K562 (cell line): ENCODE data around the gene TRPM2. TPM values are rescaled to one million over a fixed set of nuclear protein-coding genes. Genes with fewer than 3 reads are reported as not detected.

Source experiments
- DNMT1 ChIP-seq: fragments of 450-650 bp; IDR thresholded peaks from 2 replicates; pipeline ENCODE4 v1.6.1; 2016; ENCODE audit warnings: antibody characterized with exemption, mild to moderate bottlenecking
- EP300 ChIP-seq: IDR thresholded peaks from 2 replicates; pipeline ENCODE4 v1.6.1; 2012; ENCODE audit warnings: low read length, improper control_type of control experiment
- ETV1 ChIP-seq: fragments of 450-650 bp; conservative IDR thresholded peaks from 2 replicates; pipeline ENCODE4 v1.6.1; 2016; ENCODE audit warnings: missing genetic modification characterization, control low read depth, low read depth, missing compliant biosample characterization
- ETV6 ChIP-seq, 3 experiments: fragments of 150-350 bp in 1 of 3; sonication (generic) in 1 of 3; formaldehyde crosslinking in 1 of 3; IDR thresholded peaks; 2 replicates each; pipeline versions ENCODE4 v1.6.1 to v1.8.0; 2014 to 2022; ENCODE audit warnings: borderline replicate concordance in 2 of 3, low read depth in 2 of 3, antibody characterized with exemption in 1 of 3, low read length in 1 of 3, mild to moderate bottlenecking in 1 of 3, missing genetic modification reagents in 1 of 3
- NCOA1 ChIP-seq: fragments of 450-650 bp; IDR thresholded peaks from 2 replicates; pipeline ENCODE4 v1.6.1; 2016; ENCODE audit warnings: low read depth
- POLR2G ChIP-seq: fragments of 200-400 bp; formaldehyde crosslinking; IDR thresholded peaks from 2 replicates; pipeline ENCODE4 v1.6.1; 2017; ENCODE audit warnings: low read depth, mild to moderate bottlenecking, antibody characterized with exemption, low read length, moderate library complexity
- RBM17 ChIP-seq: fragments of 200-400 bp; formaldehyde crosslinking; IDR thresholded peaks from 2 replicates; pipeline ENCODE4 v1.6.1; 2017; ENCODE audit warnings: low read depth, mild to moderate bottlenecking, low read length, borderline replicate concordance
- SMAD1 ChIP-seq: fragments of 150-350 bp; IDR thresholded peaks from 2 replicates; pipeline ENCODE4 v1.6.1; 2014; ENCODE audit warnings: low read length, low read depth; ENCODE audit not compliant: partially characterized antibody
- polyA plus RNA-seq, 8 experiments: library from polyadenylated mRNA; depleted of rRNA in 4 of 8; stranded (reverse) in 5 of 8; unstranded in 3 of 8; fragments of >200 nt; fragmentation: Nextera tagmentation in 2 of 8; fragmentation: Illumina TruSeq in 1 of 8; extraction: Ambion mirVana in 2 of 8; extraction: Trizol in 1 of 8; gene quantifications; 2 replicates each; pipeline versions ENCODE4 v1.2.1 to v1.2.3, GENCODE V29; 2011 to 2014; ENCODE audit warnings: inconsistent platforms in 1 of 8, missing spikeins in 1 of 8
- total RNA-seq, 7 experiments: library from RNA; depleted of rRNA in 6 of 7; stranded (reverse); fragments of >200 nt in 6 of 7; fragmentation: Illumina TruSeq in 2 of 7; extraction: Trizol in 2 of 7; gene quantifications; 2 replicates each; pipeline versions ENCODE4 v1.2.1 to v1.2.3, GENCODE V29; 2011 to 2021; ENCODE audit warnings: low replicate concordance in 1 of 7
- TF ChIP-seq, protein P1 (sequence below): fragments of 250-450 bp; sonication (Bioruptor Pico); IDR thresholded peaks from 2 replicates; pipeline ENCODE4 v1.4.0; 2020
- TF ChIP-seq, protein P2 (sequence below), 2 experiments: IDR thresholded peaks; 2 replicates each; pipeline ENCODE4 v1.6.1; 2012; ENCODE audit warnings: improper control_type of control experiment in 2 of 2, low read depth in 2 of 2, low read length in 2 of 2, borderline replicate concordance in 1 of 2
- TF ChIP-seq, protein P3 (sequence below): fragments of 200-800 bp; sonication (Bioruptor generic); IDR thresholded peaks from 2 replicates; pipeline ENCODE4 v1.6.1; 2017; ENCODE audit warnings: missing genetic modification characterization, missing compliant biosample characterization

TRPM2 gene
- total and polyA plus RNA-seq, 9 of the 15 experiments (the other 6 are each of a cell fraction or from before 2014, with no cell fraction given): 0.33 to 2.1 (median 0.98) TPM; not detected in 2

DNA sequence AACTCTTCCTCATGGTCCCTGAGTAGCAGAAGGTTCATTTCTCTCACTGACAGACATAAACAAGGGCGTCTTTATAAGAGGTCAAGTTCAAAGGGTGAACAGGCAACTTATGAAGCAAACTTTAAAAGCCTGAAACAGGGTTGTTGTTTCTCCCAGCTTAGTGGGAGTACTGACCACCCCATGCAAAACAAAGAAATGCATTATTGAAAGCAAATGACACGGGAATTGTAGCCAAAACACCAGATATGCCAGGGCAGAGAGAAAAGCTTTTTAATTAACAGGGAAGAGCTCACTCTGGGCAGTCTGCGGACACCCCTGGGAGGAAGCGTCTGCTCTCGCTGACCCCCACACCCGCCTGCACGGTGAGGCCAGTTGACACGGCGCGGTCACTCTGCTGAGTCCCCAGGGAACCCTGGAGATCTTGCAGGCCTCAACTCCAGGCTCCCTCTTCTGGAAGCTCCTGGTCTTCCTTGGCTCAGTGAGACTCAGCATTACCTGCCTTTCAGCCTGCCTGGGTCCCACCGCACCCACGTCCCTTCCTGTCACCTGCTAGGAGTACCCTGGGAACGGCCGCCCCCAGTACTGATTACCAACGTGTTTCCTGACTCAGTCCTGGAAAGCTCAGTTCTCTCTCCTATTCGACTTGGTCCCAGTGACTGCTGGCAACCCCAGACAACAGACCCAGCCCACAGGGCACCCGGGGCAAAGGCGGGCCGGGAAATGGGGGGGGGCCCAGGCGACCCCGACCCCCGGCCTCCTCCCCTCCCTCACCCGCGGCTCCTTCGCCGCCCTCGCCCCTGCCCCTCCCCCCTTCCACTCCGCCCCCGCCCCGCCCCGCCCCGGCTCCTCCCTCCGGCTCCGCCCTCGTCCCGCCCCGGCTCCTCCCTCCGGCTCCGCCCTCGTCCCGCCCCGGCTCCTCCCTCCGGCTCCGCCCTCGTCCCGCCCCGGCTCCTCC, 15.2 kb upstream of the TRPM2 start (continued):
- TF ChIP-seq, protein P1, sequence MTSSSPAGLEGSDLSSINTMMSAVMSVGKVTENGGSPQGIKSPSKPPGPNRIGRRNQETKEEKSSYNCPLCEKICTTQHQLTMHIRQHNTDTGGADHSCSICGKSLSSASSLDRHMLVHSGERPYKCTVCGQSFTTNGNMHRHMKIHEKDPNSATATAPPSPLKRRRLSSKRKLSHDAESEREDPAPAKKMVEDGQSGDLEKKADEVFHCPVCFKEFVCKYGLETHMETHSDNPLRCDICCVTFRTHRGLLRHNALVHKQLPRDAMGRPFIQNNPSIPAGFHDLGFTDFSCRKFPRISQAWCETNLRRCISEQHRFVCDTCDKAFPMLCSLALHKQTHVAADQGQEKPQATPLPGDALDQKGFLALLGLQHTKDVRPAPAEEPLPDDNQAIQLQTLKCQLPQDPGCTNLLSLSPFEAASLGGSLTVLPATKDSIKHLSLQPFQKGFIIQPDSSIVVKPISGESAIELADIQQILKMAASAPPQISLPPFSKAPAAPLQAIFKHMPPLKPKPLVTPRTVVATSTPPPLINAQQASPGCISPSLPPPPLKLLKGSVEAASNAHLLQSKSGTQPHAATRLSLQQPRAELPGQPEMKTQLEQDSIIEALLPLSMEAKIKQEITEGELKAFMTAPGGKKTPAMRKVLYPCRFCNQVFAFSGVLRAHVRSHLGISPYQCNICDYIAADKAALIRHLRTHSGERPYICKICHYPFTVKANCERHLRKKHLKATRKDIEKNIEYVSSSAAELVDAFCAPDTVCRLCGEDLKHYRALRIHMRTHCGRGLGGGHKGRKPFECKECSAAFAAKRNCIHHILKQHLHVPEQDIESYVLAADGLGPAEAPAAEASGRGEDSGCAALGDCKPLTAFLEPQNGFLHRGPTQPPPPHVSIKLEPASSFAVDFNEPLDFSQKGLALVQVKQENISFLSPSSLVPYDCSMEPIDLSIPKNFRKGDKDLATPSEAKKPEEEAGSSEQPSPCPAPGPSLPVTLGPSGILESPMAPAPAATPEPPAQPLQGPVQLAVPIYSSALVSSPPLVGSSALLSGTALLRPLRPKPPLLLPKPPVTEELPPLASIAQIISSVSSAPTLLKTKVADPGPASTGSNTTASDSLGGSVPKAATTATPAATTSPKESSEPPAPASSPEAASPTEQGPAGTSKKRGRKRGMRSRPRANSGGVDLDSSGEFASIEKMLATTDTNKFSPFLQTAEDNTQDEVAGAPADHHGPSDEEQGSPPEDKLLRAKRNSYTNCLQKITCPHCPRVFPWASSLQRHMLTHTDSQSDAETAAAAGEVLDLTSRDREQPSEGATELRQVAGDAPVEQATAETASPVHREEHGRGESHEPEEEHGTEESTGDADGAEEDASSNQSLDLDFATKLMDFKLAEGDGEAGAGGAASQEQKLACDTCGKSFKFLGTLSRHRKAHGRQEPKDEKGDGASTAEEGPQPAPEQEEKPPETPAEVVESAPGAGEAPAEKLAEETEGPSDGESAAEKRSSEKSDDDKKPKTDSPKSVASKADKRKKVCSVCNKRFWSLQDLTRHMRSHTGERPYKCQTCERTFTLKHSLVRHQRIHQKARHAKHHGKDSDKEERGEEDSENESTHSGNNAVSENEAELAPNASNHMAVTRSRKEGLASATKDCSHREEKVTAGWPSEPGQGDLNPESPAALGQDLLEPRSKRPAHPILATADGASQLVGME: peak; percentile 65; the same call in 1 of the 2 replicates
- TF ChIP-seq DNMT1 (no peak), SMAD1 (no peak), ETV6 (IDR thresholded peaks at IDR 0.05; ENCODE audit: borderline replicate concordance in 1 of 2, low read depth in 2 of 2, low read length in 1 of 2) (no peak), ETV6 (CRISPR knock-in tag; IDR thresholded peaks at IDR 0.05; ENCODE audit: borderline replicate concordance) (no peak), POLR2G (0 out of 2 replicates have a peak, but pooled peaks have one; percentile 30), NCOA1 (no peak), EP300 (no peak), RBM17 (no peak), ETV1 (tag) (no peak)
- TF ChIP-seq, protein P2, sequence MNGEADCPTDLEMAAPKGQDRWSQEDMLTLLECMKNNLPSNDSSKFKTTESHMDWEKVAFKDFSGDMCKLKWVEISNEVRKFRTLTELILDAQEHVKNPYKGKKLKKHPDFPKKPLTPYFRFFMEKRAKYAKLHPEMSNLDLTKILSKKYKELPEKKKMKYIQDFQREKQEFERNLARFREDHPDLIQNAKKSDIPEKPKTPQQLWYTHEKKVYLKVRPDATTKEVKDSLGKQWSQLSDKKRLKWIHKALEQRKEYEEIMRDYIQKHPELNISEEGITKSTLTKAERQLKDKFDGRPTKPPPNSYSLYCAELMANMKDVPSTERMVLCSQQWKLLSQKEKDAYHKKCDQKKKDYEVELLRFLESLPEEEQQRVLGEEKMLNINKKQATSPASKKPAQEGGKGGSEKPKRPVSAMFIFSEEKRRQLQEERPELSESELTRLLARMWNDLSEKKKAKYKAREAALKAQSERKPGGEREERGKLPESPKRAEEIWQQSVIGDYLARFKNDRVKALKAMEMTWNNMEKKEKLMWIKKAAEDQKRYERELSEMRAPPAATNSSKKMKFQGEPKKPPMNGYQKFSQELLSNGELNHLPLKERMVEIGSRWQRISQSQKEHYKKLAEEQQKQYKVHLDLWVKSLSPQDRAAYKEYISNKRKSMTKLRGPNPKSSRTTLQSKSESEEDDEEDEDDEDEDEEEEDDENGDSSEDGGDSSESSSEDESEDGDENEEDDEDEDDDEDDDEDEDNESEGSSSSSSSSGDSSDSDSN (IDR thresholded peaks at IDR 0.05; ENCODE audit: borderline replicate concordance in 1 of 2, low read depth in 2 of 2, low read length in 2 of 2): no peak
- TF ChIP-seq, protein P3, sequence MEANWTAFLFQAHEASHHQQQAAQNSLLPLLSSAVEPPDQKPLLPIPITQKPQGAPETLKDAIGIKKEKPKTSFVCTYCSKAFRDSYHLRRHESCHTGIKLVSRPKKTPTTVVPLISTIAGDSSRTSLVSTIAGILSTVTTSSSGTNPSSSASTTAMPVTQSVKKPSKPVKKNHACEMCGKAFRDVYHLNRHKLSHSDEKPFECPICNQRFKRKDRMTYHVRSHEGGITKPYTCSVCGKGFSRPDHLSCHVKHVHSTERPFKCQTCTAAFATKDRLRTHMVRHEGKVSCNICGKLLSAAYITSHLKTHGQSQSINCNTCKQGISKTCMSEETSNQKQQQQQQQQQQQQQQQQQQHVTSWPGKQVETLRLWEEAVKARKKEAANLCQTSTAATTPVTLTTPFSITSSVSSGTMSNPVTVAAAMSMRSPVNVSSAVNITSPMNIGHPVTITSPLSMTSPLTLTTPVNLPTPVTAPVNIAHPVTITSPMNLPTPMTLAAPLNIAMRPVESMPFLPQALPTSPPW (CRISPR knock-in tag): peak; percentile 64
